ENCODE results near the gene ATF4.

ATF4 gene

DNA sequence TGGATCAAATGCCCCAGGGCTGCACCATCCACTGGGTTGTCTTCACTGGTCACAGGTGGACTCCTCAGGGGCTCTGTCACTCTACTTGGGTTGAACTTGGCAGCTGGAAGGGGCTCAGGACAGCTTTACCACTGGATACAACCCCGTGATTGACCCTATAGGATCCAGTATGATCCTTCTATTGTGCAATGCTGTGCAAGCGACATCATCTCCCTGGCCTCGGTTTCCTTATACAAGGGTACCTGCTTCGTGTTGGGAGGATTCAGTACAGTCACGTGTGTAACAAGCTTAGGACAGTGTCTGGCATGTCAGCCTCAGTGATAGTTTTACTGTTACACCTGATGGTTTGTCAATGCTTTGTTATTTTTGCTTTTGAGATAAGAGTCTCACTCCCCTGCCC, 38.8 kb upstream of the ATF4 start:
- ATAC-seq (ENCODE audit: low read depth), result no peak
- H3K27me3 Mint-ChIP-seq, result no peaks in the 10 kb centered on the region
- peaks cover 10% of the 10 kb centered on the region for H3K4me1 Mint-ChIP-seq
- H3K36me3 Mint-ChIP-seq, result peaks cover 8% of the 10 kb centered on the region
- H3K27ac Mint-ChIP-seq, result no peak overlapping the region
- H3K4me3 Mint-ChIP-seq, result no peak overlapping the region
- no peak for DNase-seq (ENCODE audit: low spot score in 2 of 2)
- H3K9me3 Mint-ChIP-seq, result no peaks in the 10 kb centered on the region

DNA sequence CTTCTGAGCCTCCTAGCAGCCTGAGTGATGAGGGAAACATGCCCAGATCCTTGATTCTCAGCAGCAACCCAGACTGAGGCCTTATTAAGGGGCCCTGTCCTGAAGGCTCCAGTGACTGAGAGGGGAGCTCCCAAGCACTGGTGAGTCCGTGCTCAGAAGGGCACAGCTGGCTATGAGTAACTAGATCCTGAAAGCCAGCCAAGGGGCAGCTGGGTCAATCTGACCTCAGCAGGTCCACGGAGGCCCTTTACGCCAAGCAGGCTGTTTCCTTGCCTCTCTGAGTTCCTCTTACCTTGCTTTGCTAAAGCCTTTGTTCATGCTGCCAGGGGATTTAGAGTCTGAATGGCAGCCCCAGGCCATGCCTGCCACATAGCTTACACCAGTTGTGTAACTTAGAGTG, 37.6 kb upstream of the ATF4 start:
- no peaks in the 10 kb centered on the region for H3K27me3 Mint-ChIP-seq
- ATAC-seq (ENCODE audit: low read depth) (no peak), DNase-seq (ENCODE audit: low spot score in 2 of 2) (no peak)
- no peak overlapping the region for H3K4me3 Mint-ChIP-seq
- H3K36me3 Mint-ChIP-seq, result peaks cover 7% of the 10 kb centered on the region
- no peak overlapping the region for H3K27ac Mint-ChIP-seq
- H3K9me3 Mint-ChIP-seq, result no peaks in the 10 kb centered on the region
- peaks cover 10% of the 10 kb centered on the region for H3K4me1 Mint-ChIP-seq

DNA sequence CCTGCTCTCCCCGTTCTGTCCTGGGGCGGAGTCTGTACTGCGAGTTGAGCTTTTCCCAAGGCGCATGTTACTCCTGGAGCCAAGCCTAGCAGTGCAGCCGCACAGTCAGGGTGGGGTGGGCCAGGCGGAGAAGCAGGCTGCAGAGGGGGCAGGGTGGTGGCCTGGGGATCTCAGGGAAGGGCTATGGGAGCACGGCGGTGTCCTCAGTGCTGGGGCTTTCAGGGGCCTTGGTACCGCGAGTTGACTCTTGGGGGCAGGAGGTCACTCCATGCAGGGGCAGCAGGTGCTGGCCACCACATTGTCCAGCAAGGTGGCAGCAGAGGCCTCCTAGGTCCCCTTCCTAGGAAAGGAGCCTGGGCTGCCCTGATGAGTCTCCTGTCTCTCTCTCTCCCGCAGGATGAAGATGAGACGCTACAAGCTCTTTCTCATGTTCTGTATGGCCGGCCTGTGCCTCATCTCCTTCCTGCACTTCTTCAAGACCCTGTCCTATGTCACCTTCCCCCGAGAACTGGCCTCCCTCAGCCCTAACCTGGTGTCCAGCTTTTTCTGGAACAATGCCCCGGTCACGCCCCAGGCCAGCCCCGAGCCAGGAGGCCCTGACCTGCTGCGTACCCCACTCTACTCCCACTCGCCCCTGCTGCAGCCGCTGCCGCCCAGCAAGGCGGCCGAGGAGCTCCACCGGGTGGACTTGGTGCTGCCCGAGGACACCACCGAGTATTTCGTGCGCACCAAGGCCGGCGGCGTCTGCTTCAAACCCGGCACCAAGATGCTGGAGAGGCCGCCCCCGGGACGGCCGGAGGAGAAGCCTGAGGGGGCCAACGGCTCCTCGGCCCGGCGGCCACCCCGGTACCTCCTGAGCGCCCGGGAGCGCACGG, 33.2 kb upstream of the ATF4 start:
- no peak overlapping the region for H3K4me3 Mint-ChIP-seq
- peaks cover 3% of the 10 kb centered on the region for H3K36me3 Mint-ChIP-seq
- peaks cover 10% of the 10 kb centered on the region for H3K4me1 Mint-ChIP-seq
- DNase-seq (ENCODE audit: low spot score in 2 of 2) (no peak), ATAC-seq (ENCODE audit: low read depth) (no peak)
- no peak overlapping the region for H3K27ac Mint-ChIP-seq
- H3K9me3 Mint-ChIP-seq, result no peaks in the 10 kb centered on the region
- no peaks in the 10 kb centered on the region for H3K27me3 Mint-ChIP-seq

DNA sequence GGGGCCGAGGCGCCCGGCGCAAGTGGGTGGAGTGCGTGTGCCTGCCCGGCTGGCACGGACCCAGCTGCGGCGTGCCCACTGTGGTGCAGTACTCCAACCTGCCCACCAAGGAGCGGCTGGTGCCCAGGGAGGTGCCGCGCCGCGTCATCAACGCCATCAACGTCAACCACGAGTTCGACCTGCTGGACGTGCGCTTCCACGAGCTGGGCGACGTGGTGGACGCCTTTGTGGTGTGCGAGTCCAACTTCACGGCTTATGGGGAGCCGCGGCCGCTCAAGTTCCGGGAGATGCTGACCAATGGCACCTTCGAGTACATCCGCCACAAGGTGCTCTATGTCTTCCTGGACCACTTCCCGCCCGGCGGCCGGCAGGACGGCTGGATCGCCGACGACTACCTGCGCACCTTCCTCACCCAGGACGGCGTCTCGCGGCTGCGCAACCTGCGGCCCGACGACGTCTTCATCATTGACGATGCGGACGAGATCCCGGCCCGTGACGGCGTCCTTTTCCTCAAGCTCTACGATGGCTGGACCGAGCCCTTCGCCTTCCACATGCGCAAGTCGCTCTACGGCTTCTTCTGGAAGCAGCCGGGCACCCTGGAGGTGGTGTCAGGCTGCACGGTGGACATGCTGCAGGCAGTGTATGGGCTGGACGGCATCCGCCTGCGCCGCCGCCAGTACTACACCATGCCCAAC, 32.4 kb upstream of the ATF4 start:
- Mint-ChIP-seq H3K9me3 (no peaks in the 10 kb centered on the region), H3K27ac (no peak overlapping the region), H3K27me3 (no peaks in the 10 kb centered on the region), H3K4me1 (peaks cover 11% of the 10 kb centered on the region), H3K36me3 (peaks cover 3% of the 10 kb centered on the region), H3K4me3 (no peak overlapping the region)
- DNase-seq (ENCODE audit: low spot score in 2 of 2) (no peak), ATAC-seq (ENCODE audit: low read depth) (no peak)

DNA sequence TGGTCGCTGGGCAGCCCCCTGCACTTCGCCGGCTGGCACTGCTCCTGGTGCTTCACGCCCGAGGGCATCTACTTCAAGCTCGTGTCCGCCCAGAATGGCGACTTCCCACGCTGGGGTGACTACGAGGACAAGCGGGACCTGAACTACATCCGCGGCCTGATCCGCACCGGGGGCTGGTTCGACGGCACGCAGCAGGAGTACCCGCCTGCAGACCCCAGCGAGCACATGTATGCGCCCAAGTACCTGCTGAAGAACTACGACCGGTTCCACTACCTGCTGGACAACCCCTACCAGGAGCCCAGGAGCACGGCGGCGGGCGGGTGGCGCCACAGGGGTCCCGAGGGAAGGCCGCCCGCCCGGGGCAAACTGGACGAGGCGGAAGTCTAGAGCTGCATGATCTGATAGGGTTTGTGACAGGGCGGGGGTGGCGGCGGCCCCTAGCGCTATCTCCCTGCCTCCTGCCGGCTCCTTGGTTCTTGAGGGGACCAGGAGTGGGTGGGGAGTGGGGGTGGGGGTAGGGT, 31.7 kb upstream of the ATF4 start:
- DNase-seq (ENCODE audit: low spot score in 2 of 2), result no peak
- peaks cover 16% of the 10 kb centered on the region for H3K4me1 Mint-ChIP-seq
- H3K4me3 Mint-ChIP-seq, result no peak overlapping the region
- H3K9me3 Mint-ChIP-seq, result no peaks in the 10 kb centered on the region
- no peaks in the 10 kb centered on the region for H3K27me3 Mint-ChIP-seq
- H3K36me3 Mint-ChIP-seq, result peaks cover 3% of the 10 kb centered on the region
- no peak for ATAC-seq (ENCODE audit: low read depth)
- no peak overlapping the region for H3K27ac Mint-ChIP-seq

- Mint-ChIP-seq H3K4me3 (peak overlapping the region; percentile 33), H3K36me3 (peaks cover 3% of the 10 kb centered on the region), H3K27me3 (no peaks in the 10 kb centered on the region), H3K4me1 (peaks cover 17% of the 10 kb centered on the region), H3K9me3 (no peaks in the 10 kb centered on the region), H3K27ac (no peak overlapping the region)
- ATAC-seq (ENCODE audit: low read depth), result no peak
- DNase-seq (ENCODE audit: low spot score in 2 of 2), result no peak
Measured at GRCh38 chr22:39489094-39490068, 31.0 kb upstream of the ATF4 start.

DNA sequence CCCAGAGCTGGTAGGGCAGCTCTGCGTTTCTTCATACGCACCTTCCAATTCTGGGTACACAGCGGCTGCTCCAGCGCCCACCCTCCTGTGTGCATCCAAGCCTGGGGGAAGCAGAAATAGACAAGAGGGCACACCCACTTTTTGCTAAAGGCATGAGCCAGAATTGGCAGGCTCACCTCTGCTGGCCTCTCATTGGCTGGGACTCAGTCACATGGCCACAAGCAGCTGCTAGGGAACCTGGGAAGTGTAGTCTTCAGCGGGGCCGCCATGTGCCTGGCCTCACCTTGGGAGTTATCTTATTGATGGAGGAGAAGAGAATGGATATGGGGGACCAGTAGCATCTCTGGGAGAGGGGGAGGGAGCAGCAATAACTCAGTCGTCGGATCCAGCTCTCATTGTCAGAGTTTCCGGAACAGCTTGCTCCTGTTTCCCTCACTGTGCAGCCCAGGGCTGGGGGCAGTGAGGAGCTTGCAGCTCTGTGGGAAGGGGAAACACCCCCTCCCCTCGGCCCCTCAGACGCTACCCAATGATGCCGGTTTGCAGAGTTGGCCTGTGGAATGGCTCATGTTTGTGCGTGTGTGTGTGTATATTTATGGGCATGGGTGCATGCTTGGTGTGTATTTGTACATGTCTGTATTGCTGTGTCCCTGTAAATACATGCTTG, 30.1 kb upstream of the ATF4 start:
- peaks cover 17% of the 10 kb centered on the region for H3K4me1 Mint-ChIP-seq
- DNase-seq (ENCODE audit: low spot score in 2 of 2), result peak; percentile 65 to 69
- H3K4me3 Mint-ChIP-seq, result peak overlapping the region; percentile 33
- peak; percentile 100 for ATAC-seq (ENCODE audit: low read depth)
- no peaks in the 10 kb centered on the region for H3K9me3 Mint-ChIP-seq
- H3K27me3 Mint-ChIP-seq, result no peaks in the 10 kb centered on the region
- H3K36me3 Mint-ChIP-seq, result peaks cover 3% of the 10 kb centered on the region
- no peak overlapping the region for H3K27ac Mint-ChIP-seq

- no peak for ATAC-seq (ENCODE audit: low read depth)
- Mint-ChIP-seq H3K27ac (no peak overlapping the region), H3K4me1 (peaks cover 19% of the 10 kb centered on the region), H3K4me3 (no peak overlapping the region), H3K27me3 (no peaks in the 10 kb centered on the region), H3K9me3 (no peaks in the 10 kb centered on the region), H3K36me3 (peaks cover 3% of the 10 kb centered on the region)
- DNase-seq (ENCODE audit: low spot score in 2 of 2), result no peak
Measured at GRCh38 chr22:39490966-39491680, 29.2 kb upstream of the ATF4 start.

- Mint-ChIP-seq H3K9me3 (no peaks in the 10 kb centered on the region), H3K36me3 (peaks cover 3% of the 10 kb centered on the region), H3K4me3 (no peak overlapping the region), H3K27me3 (no peaks in the 10 kb centered on the region), H3K27ac (no peak overlapping the region), H3K4me1 (peaks cover 23% of the 10 kb centered on the region)
- ATAC-seq (ENCODE audit: low read depth), result no peak
- no peak for DNase-seq (ENCODE audit: low spot score in 2 of 2)
Measured at GRCh38 chr22:39491696-39492095, 28.7 kb upstream of the ATF4 start.

GRCh38 chr22:39492186-39492585, 28.2 kb upstream of the ATF4 start:
- ATAC-seq (ENCODE audit: low read depth) (no peak), DNase-seq (ENCODE audit: low spot score in 2 of 2) (no peak)
- Mint-ChIP-seq H3K27ac (no peak overlapping the region), H3K4me3 (no peak overlapping the region), H3K27me3 (no peaks in the 10 kb centered on the region), H3K36me3 (peaks cover 3% of the 10 kb centered on the region), H3K4me1 (peaks cover 24% of the 10 kb centered on the region), H3K9me3 (no peaks in the 10 kb centered on the region)

DNA sequence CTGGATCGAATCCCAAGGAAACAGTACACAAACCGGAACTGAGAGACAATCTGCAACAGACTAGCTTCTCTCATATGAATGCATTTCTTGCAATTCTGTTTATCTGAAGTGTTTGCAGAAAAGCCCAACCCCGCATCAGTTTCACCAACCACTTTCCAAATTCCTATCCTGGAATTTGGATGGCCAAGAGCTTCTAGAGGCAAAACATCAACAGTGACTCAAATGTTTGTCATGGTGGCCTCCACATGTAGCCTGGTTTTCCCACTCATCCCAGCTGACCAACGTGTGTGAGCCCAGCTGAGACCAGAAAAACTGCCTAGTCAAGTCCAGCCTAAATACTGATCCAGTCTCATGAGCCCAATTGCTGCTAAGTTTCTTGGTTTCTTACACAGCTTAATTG, 26.6 kb upstream of the ATF4 start:
- DNase-seq (ENCODE audit: low spot score in 2 of 2), result no peak

GRCh38 chr22:39494471-39495120, 25.8 kb upstream of the ATF4 start:
- DNase-seq (ENCODE audit: low spot score in 2 of 2), result no peak
- ATAC-seq (ENCODE audit: low read depth), result no peak
- H3K9me3 Mint-ChIP-seq, result no peaks in the 10 kb centered on the region
- H3K36me3 Mint-ChIP-seq, result no peaks in the 10 kb centered on the region
- H3K4me1 Mint-ChIP-seq, result peaks cover 23% of the 10 kb centered on the region
- H3K27me3 Mint-ChIP-seq, result no peaks in the 10 kb centered on the region
- no peak overlapping the region for H3K4me3 Mint-ChIP-seq
- H3K27ac Mint-ChIP-seq, result no peak overlapping the region

More for the DNA sequence above, 26.6 kb upstream of the ATF4 start:
- Mint-ChIP-seq H3K36me3 (no peaks in the 10 kb centered on the region), H3K27me3 (no peaks in the 10 kb centered on the region), H3K4me1 (peaks cover 24% of the 10 kb centered on the region), H3K9me3 (no peaks in the 10 kb centered on the region), H3K27ac (peak overlapping the region; percentile 30), H3K4me3 (no peak overlapping the region)
- no peak for ATAC-seq (ENCODE audit: low read depth)
